Naive thymus-derived CD4-positive, alpha-beta T cell (primary cell): ENCODE data around the gene SMIM28. TPM values are rescaled to one million over a fixed set of nuclear protein-coding genes. Genes with fewer than 3 reads are reported as not detected.

ENCODE experiments used
- ATAC-seq: fragments of 150-1000 bp; cut with Tn5 transposase; 2 replicates; pipeline ENCODE4 v1.10.0; 2021; ENCODE audit warnings: mild to moderate bottlenecking, moderate library complexity
- CTCF ChIA-PET: fragments of 350-600 bp; sonication (Branson Sonifier 250); formaldehyde crosslinking; loops from one replicate; lab custom pipeline; 2021; ENCODE audit warnings: antibody characterized with exemption; lab: Charles Lee
- POLR2A ChIA-PET: fragments of 350-600 bp; sonication (Branson Sonifier 250); formaldehyde crosslinking; loops from one replicate; lab custom pipeline; 2021; ENCODE audit warnings: antibody characterized with exemption, inconsistent platforms; lab: Charles Lee
- DNase-seq, 9 donors: peaks; one replicate each; pipeline versions ENCODE4 v3.0.0 to v3.0.0-alpha.2; 2020 to 2022; ENCODE audit warnings: mixed read lengths in 1 of 9
- H3K27ac ChIP-seq: one replicate; pipeline ENCODE4 v1.7.0; 2013; ENCODE audit warnings: mild to moderate bottlenecking, low read depth, low read length, moderate library complexity
- H3K27me3 ChIP-seq, 2 donors: one replicate each; pipeline ENCODE4 v1.7.0; 2013; ENCODE audit warnings: low read length in 2 of 2, mild to moderate bottlenecking in 2 of 2, moderate library complexity in 2 of 2; ENCODE audit not compliant: control insufficient read depth in 2 of 2, insufficient read depth in 2 of 2
- H3K36me3 ChIP-seq, 3 experiments: 1 replicate in 2 of 3; 2 replicates in 1 of 3; pipeline ENCODE4 v1.7.0; 2013; ENCODE audit warnings: low read length in 3 of 3, mild to moderate bottlenecking in 3 of 3, moderate library complexity in 1 of 3; ENCODE audit not compliant: insufficient read depth in 3 of 3, control insufficient read depth in 2 of 3
- H3K4me1 ChIP-seq, 2 donors: one replicate each; pipeline ENCODE4 v1.7.0; 2013; ENCODE audit warnings: low read length in 2 of 2, mild to moderate bottlenecking in 2 of 2, moderate library complexity in 1 of 2; ENCODE audit not compliant: control insufficient read depth in 2 of 2, insufficient read depth in 2 of 2
- H3K4me3 ChIP-seq: 2 replicates; pipeline ENCODE4 v1.7.0; 2013; ENCODE audit warnings: mild to moderate bottlenecking, low read length
- H3K9me3 ChIP-seq, 3 experiments: 1 replicate in 2 of 3; 2 replicates in 1 of 3; pipeline ENCODE4 v1.7.0; 2013; ENCODE audit warnings: low read length in 3 of 3; ENCODE audit not compliant: control insufficient read depth in 2 of 3
- H3K27ac Mint-ChIP-seq, 9 donors: one replicate each; pipeline ENCODE4 v1.8.0; 2020 to 2022; ENCODE audit warnings: mixed read lengths in 9 of 9, mild to moderate bottlenecking in 8 of 9, moderate library complexity in 5 of 9, inconsistent platforms in 2 of 9
- H3K27me3 Mint-ChIP-seq, 5 donors: one replicate each; pipeline ENCODE4 v1.8.0; 2021 to 2022; ENCODE audit warnings: mixed read lengths in 5 of 5, mild to moderate bottlenecking in 1 of 5
- H3K36me3 Mint-ChIP-seq, 5 donors: one replicate each; pipeline ENCODE4 v1.8.0; 2020 to 2022; ENCODE audit warnings: mixed read lengths in 5 of 5, mild to moderate bottlenecking in 3 of 5, inconsistent platforms in 1 of 5
- H3K4me1 Mint-ChIP-seq, 7 donors: one replicate each; pipeline ENCODE4 v1.8.0; 2020 to 2022; ENCODE audit warnings: mixed read lengths in 7 of 7, mild to moderate bottlenecking in 3 of 7, inconsistent platforms in 1 of 7
- H3K4me3 Mint-ChIP-seq, 10 donors: one replicate each; pipeline ENCODE4 v1.8.0; 2020 to 2022; ENCODE audit warnings: mild to moderate bottlenecking in 10 of 10, mixed read lengths in 10 of 10, moderate library complexity in 6 of 10, inconsistent platforms in 2 of 10
- H3K9me3 Mint-ChIP-seq, 11 donors: one replicate each; pipeline ENCODE4 v1.8.0; 2020 to 2022; ENCODE audit warnings: mixed read lengths in 11 of 11, mild to moderate bottlenecking in 4 of 11, inconsistent platforms in 1 of 11, moderate library complexity in 1 of 11
- intact Hi-C, 2 donors: fragments of 100-400 bp; cut with micrococcal nuclease; formaldehyde crosslinking; loops; one replicate each; pipeline ENCODE4 v1.15.1; 2023
- polyA plus RNA-seq, 2 donors: library from polyadenylated mRNA; unstranded; fragments of 300-500 nt; fragmentation: Illumina TruSeq; gene quantifications; one replicate each; pipeline ENCODE4 v1.2.3, GENCODE V29; 2021
- total RNA-seq, 6 experiments: library from RNA in 5 of 6; stranded (reverse) in 5 of 6; gene quantifications; 1 replicate in 5 of 6; 2 replicates in 1 of 6; pipeline ENCODE4 v1.2.3 and lab custom pipeline; 2021 to 2026

SMIM28 gene
- not detected for total RNA-seq
- polyA plus RNA-seq = not detected
- total RNA-seq (lab: John Stamatoyannopoulos, UW) = not detected

DNA sequence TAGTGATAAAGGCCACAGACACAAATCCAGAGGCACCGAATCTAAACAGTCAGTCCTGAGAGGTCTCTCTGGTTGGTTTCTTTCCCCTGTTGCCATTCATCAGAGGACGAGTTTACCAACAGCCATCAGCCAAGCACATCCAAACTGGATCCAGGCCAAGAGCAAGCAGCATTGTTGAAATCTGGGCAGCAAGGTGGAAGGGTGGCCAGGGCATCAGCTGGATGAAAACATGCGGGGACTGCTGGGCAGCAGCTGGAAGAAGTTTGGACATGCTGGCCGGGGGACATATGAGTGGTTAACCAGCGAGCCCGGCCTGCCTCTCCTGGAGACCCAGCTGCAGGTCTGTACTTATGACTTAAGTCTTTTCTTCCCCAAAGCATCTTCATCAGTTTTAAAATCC lies at the start of gene SMIM28:
TSS of gene SMIM28 (plus strand) at position 62 of the 400 bp plus-strand sequence. CDS start at position 230, 168 bp downstream.
- intact Hi-C loops = no loop called here
- Mint-ChIP-seq H3K27me3 (peaks cover 0 to 12% (median 0%) of the 10 kb centered on the region in 5 donors), H3K9me3 (peaks cover 0 to 2% (median 0%) of the 10 kb centered on the region in 11 donors), H3K4me3 (no peak within 1 kb of the TSS), H3K36me3 (no peaks in the 10 kb centered on the region), H3K4me1 (no peaks in the 10 kb centered on the region), H3K27ac (no peak within 1 kb of the TSS)
- DNase-seq (no peak), ATAC-seq (no peak)
- Histone ChIP-seq H3K4me3 (no peak within 1 kb of the TSS), H3K36me3 (no peaks in the 10 kb centered on the region), H3K4me1 (no peaks in the 10 kb centered on the region), H3K27me3 (no peaks in the 10 kb centered on the region), H3K27ac (no peak within 1 kb of the TSS), H3K9me3 (no peaks in the 10 kb centered on the region)
- ChIA-PET CTCF (no interaction called here), POLR2A (no interaction called here)

DNA sequence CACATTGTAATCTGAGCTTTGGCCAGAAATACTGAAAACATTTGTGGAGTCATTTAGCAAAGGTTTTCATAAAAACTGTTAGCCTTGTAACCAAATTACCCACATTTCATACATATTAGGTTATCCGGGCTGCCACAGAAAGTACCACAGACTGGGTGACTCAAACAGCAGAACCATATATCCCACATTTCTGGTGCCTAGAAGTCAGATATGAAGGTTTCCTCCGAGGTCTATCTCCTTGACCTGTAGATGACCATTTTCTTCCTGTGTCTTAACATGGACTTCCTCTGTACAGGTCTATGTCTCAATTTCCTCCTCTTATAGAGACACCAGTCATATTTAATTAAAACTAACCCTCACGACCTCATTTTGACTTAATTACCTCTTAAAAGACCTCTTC lies 49.5 kb upstream of the SMIM28 start:
- H3K4me3 Mint-ChIP-seq = no peak overlapping the region
- no peak overlapping the region for H3K27ac ChIP-seq
- ATAC-seq (no peak), DNase-seq (no peak)
- H3K36me3 Mint-ChIP-seq = peaks cover 0 to 4% (median 0%) of the 10 kb centered on the region in 5 donors
- H3K27me3 ChIP-seq = no peaks in the 10 kb centered on the region
- H3K27me3 Mint-ChIP-seq = peaks cover 0 to 15% (median 7%) of the 10 kb centered on the region in 5 donors
- POLR2A ChIA-PET = no interaction called here
- no peaks in the 10 kb centered on the region for H3K9me3 ChIP-seq
- no peaks in the 10 kb centered on the region for H3K4me1 Mint-ChIP-seq
- intact Hi-C loops = no loop called here
- no peak overlapping the region for H3K4me3 ChIP-seq
- H3K4me1 ChIP-seq = no peaks in the 10 kb centered on the region
- peaks cover 0 to 4% (median 0%) of the 10 kb centered on the region in 11 donors for H3K9me3 Mint-ChIP-seq
- H3K36me3 ChIP-seq = no peaks in the 10 kb centered on the region
- no peak overlapping the region for H3K27ac Mint-ChIP-seq
- CTCF ChIA-PET = no interaction called here

DNA sequence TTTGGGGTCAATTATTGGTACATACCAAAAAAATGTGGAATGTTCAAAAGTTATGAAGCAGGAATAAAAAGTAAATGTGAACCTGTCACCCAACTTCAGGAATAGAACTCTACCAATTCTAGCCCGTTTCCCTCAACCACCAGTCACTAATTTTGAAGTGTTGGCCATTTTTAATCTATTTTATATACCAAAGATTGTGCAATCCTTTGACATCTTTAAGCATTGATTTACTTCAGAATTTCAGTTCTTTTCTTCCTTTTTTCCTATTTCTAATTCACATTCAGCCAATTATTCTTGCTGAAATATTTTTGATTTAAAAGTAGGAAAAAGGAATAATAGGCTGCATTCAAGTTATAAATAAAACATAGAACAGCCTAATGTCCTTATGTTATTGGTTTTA lies 46.9 kb upstream of the SMIM28 start:
- H3K27ac Mint-ChIP-seq = no peak overlapping the region
- Histone ChIP-seq H3K4me3 (no peak overlapping the region), H3K4me1 (no peaks in the 10 kb centered on the region), H3K27me3 (no peaks in the 10 kb centered on the region), H3K9me3 (no peaks in the 10 kb centered on the region), H3K27ac (no peak overlapping the region), H3K36me3 (no peaks in the 10 kb centered on the region)
- H3K4me3 Mint-ChIP-seq = no peak overlapping the region
- POLR2A ChIA-PET = no interaction called here
- H3K27me3 Mint-ChIP-seq = peaks cover 0 to 16% (median 6%) of the 10 kb centered on the region in 5 donors
- DNase-seq = no peak
- CTCF ChIA-PET = no interaction called here
- intact Hi-C loops = no loop called here
- H3K36me3 Mint-ChIP-seq = peaks cover 0 to 4% (median 0%) of the 10 kb centered on the region in 5 donors
- ATAC-seq = no peak
- H3K4me1 Mint-ChIP-seq = no peaks in the 10 kb centered on the region
- H3K9me3 Mint-ChIP-seq = peaks cover 0 to 4% (median 0%) of the 10 kb centered on the region in 11 donors

DNA sequence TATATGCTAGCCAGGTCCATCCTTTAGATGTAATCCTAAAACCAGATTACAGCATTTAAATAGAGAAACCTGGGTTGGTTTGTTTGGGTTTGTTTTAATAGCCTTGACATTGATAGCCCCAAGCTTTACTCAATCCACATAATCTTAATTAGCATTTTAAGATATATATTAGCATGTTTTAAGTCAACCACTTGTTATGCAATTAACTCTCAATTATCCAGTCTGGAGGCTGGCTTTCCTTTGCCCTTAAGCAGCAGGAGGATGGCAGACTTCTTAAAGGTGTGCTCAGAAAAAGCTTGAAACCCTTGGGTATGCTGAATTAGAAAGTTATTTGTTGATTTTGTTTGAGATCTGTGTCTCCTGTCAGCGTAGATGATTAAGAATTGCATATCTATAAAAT lies 46.3 kb upstream of the SMIM28 start:
- no peak overlapping the region for H3K27ac ChIP-seq
- H3K4me3 ChIP-seq = no peak overlapping the region
- Mint-ChIP-seq H3K9me3 (peaks cover 0 to 4% (median 0%) of the 10 kb centered on the region in 11 donors), H3K27me3 (peaks cover 0 to 10% (median 6%) of the 10 kb centered on the region in 5 donors), H3K36me3 (peaks cover 0 to 4% (median 0%) of the 10 kb centered on the region in 5 donors), H3K4me1 (no peaks in the 10 kb centered on the region), H3K27ac (no peak overlapping the region), H3K4me3 (no peak overlapping the region)
- H3K36me3 ChIP-seq = no peaks in the 10 kb centered on the region
- intact Hi-C loops = no loop called here
- no peaks in the 10 kb centered on the region for H3K9me3 ChIP-seq
- ChIA-PET CTCF (no interaction called here), POLR2A (no interaction called here)
- ATAC-seq = no peak
- no peaks in the 10 kb centered on the region for H3K27me3 ChIP-seq
- no peaks in the 10 kb centered on the region for H3K4me1 ChIP-seq
- no peak for DNase-seq

DNA sequence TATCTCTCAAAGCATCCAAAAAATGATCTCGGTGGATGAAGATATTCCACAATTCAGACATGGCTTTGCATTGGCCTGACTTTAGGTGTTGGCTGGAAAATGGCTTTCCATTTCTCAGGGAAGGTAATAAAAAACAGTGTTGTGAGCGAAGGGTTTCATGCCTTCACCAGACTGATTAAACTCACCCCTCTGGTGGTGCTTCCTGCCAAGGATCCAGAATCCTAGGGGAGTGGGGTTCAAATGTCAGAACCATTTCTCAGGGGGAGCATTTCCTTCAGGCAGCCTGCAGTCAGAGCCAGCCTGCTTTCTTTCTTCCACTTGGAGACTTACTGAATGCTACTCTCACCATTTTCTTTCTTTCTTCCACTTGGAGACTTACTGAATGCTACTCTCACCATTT lies 45.7 kb upstream of the SMIM28 start:
- no peaks in the 10 kb centered on the region for H3K9me3 ChIP-seq
- H3K4me1 Mint-ChIP-seq = no peaks in the 10 kb centered on the region
- H3K4me1 ChIP-seq = no peaks in the 10 kb centered on the region
- no peaks in the 10 kb centered on the region for H3K36me3 Mint-ChIP-seq
- H3K36me3 ChIP-seq = no peaks in the 10 kb centered on the region
- DNase-seq (no peak), ATAC-seq (no peak)
- no peak overlapping the region for H3K4me3 ChIP-seq
- CTCF ChIA-PET = no interaction called here
- intact Hi-C loops = no loop called here
- POLR2A ChIA-PET = no interaction called here
- peaks cover 0 to under 1% (median 0%) of the 10 kb centered on the region in 11 donors for H3K9me3 Mint-ChIP-seq
- H3K27ac Mint-ChIP-seq = no peak overlapping the region
- no peaks in the 10 kb centered on the region for H3K27me3 ChIP-seq
- no peak overlapping the region for H3K27ac ChIP-seq
- H3K4me3 Mint-ChIP-seq = no peak overlapping the region
- H3K27me3 Mint-ChIP-seq = peaks cover 0 to 10% (median 6%) of the 10 kb centered on the region in 5 donors

DNA sequence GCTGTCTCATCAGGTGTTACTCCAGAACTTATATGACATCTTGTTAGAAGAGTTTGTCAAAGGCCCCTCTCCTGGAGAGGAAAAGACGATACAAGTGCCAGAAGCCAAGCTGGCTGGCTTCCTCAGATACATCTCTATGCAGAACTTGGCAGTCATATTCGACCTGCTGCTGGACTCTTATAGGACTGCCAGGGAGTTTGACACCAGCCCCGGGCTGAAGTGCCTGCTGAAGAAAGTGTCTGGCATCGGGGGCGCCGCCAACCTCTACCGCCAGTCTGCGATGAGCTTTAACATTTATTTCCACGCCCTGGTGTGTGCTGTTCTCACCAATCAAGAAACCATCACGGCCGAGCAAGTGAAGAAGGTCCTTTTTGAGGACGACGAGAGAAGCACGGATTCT lies 43.7 kb upstream of the SMIM28 start:
- Mint-ChIP-seq H3K9me3 (no peaks in the 10 kb centered on the region), H3K27ac (no peak overlapping the region), H3K36me3 (no peaks in the 10 kb centered on the region), H3K27me3 (peaks cover 0 to 12% (median 8%) of the 10 kb centered on the region in 5 donors), H3K4me1 (no peaks in the 10 kb centered on the region), H3K4me3 (no peak overlapping the region)
- ChIA-PET CTCF (no interaction called here), POLR2A (no interaction called here)
- intact Hi-C loops = no loop called here
- H3K9me3 ChIP-seq = no peaks in the 10 kb centered on the region
- no peak for DNase-seq
- H3K4me1 ChIP-seq = no peaks in the 10 kb centered on the region
- no peak for ATAC-seq
- no peak overlapping the region for H3K4me3 ChIP-seq
- no peaks in the 10 kb centered on the region for H3K36me3 ChIP-seq
- H3K27me3 ChIP-seq = no peaks in the 10 kb centered on the region
- H3K27ac ChIP-seq = no peak overlapping the region

DNA sequence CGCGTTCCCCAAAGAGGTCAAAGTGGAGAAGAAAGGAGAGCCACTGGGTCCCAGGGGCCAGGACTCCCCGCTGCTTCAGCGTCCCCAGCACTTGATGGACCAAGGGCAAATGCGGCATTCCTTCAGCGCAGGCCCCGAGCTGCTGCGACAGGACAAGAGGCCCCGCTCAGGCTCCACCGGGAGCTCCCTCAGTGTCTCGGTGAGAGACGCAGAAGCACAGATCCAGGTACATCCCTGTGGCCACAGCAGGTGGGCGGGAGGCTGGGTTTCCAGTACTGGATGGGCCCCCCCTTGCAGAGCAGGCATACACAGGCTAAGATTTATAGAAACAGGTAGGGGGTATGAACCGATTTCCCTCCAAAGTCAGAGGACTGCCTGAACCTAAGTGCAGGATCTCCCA lies 42.7 kb upstream of the SMIM28 start:
- Mint-ChIP-seq H3K36me3 (no peaks in the 10 kb centered on the region), H3K27ac (no peak overlapping the region), H3K4me1 (no peaks in the 10 kb centered on the region), H3K9me3 (no peaks in the 10 kb centered on the region), H3K4me3 (no peak overlapping the region), H3K27me3 (peaks cover 0 to 17% (median 10%) of the 10 kb centered on the region in 5 donors)
- intact Hi-C loops = no loop called here
- Histone ChIP-seq H3K4me1 (no peaks in the 10 kb centered on the region), H3K27ac (no peak overlapping the region), H3K4me3 (no peak overlapping the region), H3K9me3 (no peaks in the 10 kb centered on the region), H3K36me3 (no peaks in the 10 kb centered on the region), H3K27me3 (no peaks in the 10 kb centered on the region)
- POLR2A ChIA-PET = no interaction called here
- ATAC-seq (no peak), DNase-seq (no peak)
- CTCF ChIA-PET = no interaction called here
